ENCODE results near the gene APOL2.
A peak's percentile ranks its signal among the peaks of the same experiment; 100 is the strongest.

The APOL2 gene

GRCh38 chr22:36238373-36239149, 766 bp downstream of the APOL2 start:
- TF ChIP-seq, protein P1, sequence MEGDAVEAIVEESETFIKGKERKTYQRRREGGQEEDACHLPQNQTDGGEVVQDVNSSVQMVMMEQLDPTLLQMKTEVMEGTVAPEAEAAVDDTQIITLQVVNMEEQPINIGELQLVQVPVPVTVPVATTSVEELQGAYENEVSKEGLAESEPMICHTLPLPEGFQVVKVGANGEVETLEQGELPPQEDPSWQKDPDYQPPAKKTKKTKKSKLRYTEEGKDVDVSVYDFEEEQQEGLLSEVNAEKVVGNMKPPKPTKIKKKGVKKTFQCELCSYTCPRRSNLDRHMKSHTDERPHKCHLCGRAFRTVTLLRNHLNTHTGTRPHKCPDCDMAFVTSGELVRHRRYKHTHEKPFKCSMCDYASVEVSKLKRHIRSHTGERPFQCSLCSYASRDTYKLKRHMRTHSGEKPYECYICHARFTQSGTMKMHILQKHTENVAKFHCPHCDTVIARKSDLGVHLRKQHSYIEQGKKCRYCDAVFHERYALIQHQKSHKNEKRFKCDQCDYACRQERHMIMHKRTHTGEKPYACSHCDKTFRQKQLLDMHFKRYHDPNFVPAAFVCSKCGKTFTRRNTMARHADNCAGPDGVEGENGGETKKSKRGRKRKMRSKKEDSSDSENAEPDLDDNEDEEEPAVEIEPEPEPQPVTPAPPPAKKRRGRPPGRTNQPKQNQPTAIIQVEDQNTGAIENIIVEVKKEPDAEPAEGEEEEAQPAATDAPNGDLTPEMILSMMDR (IDR thresholded peaks at IDR 0.05; ENCODE audit: borderline replicate concordance, insufficient read depth, low read depth, low read length) = no peak
- peak overlapping the region; percentile 66 for H3K4me3 ChIP-seq (ENCODE audit: low read depth, low read length)

- TF ChIP-seq, protein P1 (IDR thresholded peaks at IDR 0.05; ENCODE audit: borderline replicate concordance, insufficient read depth, low read depth, low read length) = no peak
- peak overlapping the region; percentile 66 for H3K4me3 ChIP-seq (ENCODE audit: low read depth, low read length)
These were observed 1.6 kb downstream of the APOL2 start for GRCh38 chr22:36237462-36238372.

DNA sequence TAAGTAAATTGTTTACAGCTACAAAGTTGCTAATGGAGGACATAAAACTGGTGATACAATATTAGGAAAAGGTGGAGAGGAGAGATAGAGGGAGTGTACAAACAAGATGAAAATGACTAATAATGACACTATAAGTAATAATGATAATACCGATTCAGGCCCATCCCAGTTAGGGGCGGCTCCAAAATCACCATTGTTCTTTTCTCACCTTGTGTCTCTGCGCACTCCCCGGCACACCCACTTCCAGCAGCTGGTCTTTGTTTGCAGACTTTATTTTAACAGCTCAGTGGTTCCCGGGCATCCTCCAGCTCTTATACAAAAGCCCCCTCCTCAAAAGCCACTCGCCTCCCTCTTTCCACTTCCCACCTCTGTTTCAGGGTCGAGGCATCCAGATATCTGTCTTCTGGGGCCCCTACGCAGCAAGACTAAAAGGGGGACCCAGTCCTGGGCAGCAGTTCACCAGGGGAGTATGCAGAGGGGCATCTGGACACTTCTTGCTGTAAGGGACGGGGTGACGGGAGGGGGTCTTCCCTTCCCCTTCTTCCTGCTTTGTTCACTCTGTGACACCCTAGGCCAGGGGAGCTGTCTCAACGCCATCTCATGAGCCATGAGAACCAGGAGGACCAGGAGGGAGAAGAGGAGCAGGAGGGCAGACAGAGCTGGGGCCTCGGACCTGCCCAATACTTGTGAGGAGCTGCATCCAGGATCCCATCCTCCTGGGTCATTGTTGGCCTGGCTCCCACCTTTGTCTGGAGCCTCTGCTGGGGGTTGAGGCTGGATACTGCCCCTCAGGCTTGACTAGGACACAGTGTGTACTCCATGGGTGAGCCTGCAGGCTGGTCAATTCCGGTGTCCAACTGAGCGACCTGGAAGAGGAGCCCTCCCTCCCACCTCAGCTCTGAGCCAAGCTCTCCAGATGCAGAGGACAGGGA, 2.7 kb downstream of the APOL2 start:
- TF ChIP-seq, protein P1 (IDR thresholded peaks at IDR 0.05; ENCODE audit: borderline replicate concordance, insufficient read depth, low read depth, low read length) = no peak
- no peak overlapping the region for H3K4me3 ChIP-seq (ENCODE audit: low read depth, low read length)

- no peak overlapping the region for H3K4me3 ChIP-seq (ENCODE audit: low read depth, low read length)
- TF ChIP-seq, protein P1 (IDR thresholded peaks at IDR 0.05; ENCODE audit: borderline replicate concordance, insufficient read depth, low read depth, low read length) = no peak
These were observed 3.7 kb downstream of the APOL2 start for GRCh38 chr22:36235585-36235984.

DNA sequence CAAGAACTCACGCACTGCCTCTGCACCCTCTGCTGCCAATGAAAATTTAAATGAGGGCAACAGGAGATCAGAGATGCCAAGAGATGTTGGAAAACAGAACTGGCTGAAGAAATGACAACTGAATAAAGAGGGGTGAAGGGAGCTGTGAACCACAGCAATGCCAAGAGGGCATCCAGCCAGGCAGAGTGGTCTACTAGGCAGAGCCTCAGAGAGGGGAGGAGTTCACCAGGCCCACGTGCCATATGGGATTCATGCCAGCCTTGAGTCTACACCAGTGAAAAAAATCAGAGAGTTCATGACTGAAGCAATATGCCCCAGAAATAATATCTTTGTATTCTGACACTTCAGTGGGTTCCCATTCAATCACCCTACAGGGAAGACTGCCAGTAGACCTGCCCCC, 4.4 kb downstream of the APOL2 start:
- no peak overlapping the region for H3K4me3 ChIP-seq (ENCODE audit: low read depth, low read length)
- TF ChIP-seq, protein P1 (IDR thresholded peaks at IDR 0.05; ENCODE audit: borderline replicate concordance, insufficient read depth, low read depth, low read length) = no peak

GRCh38 chr22:36234213-36234612, 5.1 kb downstream of the APOL2 start:
- H3K4me3 ChIP-seq (ENCODE audit: low read depth, low read length) = no peak overlapping the region
- TF ChIP-seq, protein P1 (IDR thresholded peaks at IDR 0.05; ENCODE audit: borderline replicate concordance, insufficient read depth, low read depth, low read length) = no peak

All from GM12875 (cell line).